Fibroblast of the aortic adventitia (primary cell): ENCODE results near the gene IL13. TPM values are rescaled to one million over a fixed set of nuclear protein-coding genes. Genes with fewer than 3 reads are reported as not detected.

ENCODE experiments used
- DNase-seq: peaks from one replicate; pipeline ENCODE4 v3.0.0-alpha.2; 2010; ENCODE audit warnings: low read depth
- H3K4me3 ChIP-seq: 2 replicates; pipeline ENCODE4 v1.5.1; 2011; ENCODE audit warnings: low read depth, mild to moderate bottlenecking, control low read depth, low read length, moderate library complexity
- total RNA-seq: library from RNA; depleted of rRNA; stranded (reverse); fragments of >200 nt; gene quantifications from 2 replicates; pipeline ENCODE4 v1.2.3, GENCODE V29; 2012; ENCODE audit warnings: low replicate concordance
- TF ChIP-seq, protein P1 (sequence below): IDR thresholded peaks from 2 replicates; pipeline ENCODE4 v1.5.1; 2011; ENCODE audit warnings: mild to moderate bottlenecking, low read length, control low read depth, inconsistent platforms; ENCODE audit not compliant: insufficient read depth

Gene IL13
- total RNA-seq, 1 donor, result not detected

DNA sequence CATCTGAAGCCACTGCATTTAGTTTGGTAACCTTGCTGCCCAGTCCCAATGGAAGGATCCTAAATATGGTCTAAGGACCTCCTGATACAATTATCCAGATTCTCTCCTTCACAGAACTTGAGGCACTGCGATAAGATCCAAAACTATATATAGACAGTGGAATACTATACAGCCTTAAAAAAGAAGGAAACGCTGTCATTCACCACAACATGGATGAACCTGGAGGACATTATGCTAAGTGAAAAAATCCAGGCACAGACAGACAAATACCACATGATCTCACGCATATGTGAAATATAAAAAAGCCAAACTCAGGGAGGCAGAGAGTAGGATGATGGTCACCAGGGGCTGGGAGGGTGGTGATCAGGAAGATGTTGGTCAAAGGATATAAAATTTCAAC lies 13.0 kb downstream of the IL13 start:
- no peak for DNase-seq
- TF ChIP-seq, protein P1, sequence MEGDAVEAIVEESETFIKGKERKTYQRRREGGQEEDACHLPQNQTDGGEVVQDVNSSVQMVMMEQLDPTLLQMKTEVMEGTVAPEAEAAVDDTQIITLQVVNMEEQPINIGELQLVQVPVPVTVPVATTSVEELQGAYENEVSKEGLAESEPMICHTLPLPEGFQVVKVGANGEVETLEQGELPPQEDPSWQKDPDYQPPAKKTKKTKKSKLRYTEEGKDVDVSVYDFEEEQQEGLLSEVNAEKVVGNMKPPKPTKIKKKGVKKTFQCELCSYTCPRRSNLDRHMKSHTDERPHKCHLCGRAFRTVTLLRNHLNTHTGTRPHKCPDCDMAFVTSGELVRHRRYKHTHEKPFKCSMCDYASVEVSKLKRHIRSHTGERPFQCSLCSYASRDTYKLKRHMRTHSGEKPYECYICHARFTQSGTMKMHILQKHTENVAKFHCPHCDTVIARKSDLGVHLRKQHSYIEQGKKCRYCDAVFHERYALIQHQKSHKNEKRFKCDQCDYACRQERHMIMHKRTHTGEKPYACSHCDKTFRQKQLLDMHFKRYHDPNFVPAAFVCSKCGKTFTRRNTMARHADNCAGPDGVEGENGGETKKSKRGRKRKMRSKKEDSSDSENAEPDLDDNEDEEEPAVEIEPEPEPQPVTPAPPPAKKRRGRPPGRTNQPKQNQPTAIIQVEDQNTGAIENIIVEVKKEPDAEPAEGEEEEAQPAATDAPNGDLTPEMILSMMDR, result no peak
- H3K4me3 ChIP-seq, result no peak overlapping the region

DNA sequence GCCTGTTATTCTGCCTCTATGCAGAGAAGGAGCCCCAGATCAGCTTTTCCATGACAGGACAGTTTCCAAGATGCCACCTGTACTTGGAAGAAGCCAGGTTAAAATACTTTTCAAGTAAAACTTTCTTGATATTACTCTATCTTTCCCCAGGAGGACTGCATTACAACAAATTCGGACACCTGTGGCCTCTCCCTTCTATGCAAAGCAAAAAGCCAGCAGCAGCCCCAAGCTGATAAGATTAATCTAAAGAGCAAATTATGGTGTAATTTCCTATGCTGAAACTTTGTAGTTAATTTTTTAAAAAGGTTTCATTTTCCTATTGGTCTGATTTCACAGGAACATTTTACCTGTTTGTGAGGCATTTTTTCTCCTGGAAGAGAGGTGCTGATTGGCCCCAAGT lies 15.5 kb downstream of the IL13 start:
- TF ChIP-seq, protein P1, result no peak
- H3K4me3 ChIP-seq, result no peak overlapping the region

DNA sequence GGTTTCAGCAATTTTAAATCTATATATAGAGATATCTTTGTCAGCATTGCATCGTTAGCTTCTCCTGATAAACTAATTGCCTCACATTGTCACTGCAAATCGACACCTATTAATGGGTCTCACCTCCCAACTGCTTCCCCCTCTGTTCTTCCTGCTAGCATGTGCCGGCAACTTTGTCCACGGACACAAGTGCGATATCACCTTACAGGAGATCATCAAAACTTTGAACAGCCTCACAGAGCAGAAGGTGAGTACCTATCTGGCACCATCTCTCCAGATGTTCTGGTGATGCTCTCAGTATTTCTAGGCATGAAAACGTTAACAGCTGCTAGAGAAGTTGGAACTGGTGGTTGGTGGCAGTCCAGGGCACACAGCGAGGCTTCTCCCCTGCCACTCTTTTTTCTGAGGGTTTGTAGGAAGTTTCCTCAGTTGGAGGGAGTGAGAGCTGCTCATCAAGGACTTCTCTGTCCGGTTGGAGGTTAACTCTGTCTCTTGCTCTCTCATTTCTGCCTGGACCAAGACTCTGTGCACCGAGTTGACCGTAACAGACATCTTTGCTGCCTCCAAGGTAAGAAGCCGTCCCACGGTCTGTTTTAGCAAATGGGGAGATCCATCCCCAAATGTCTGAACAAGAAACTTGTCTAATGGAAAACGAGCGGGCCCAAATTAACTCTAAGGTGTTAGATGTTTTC lies 16.1 kb downstream of the IL13 start, which contains the start of gene IL4:
IL4 (plus strand) TSS at position 51 of the 692 bp plus-strand sequence; CDS start at position 113, 62 bp downstream.
- no peak for DNase-seq
- TF ChIP-seq, protein P1, result no peak
- H3K4me3 ChIP-seq, result peak within 1 kb of the TSS; percentile 48

More for the DNA sequence above, 15.5 kb downstream of the IL13 start:
- DNase-seq, result no peak

DNA sequence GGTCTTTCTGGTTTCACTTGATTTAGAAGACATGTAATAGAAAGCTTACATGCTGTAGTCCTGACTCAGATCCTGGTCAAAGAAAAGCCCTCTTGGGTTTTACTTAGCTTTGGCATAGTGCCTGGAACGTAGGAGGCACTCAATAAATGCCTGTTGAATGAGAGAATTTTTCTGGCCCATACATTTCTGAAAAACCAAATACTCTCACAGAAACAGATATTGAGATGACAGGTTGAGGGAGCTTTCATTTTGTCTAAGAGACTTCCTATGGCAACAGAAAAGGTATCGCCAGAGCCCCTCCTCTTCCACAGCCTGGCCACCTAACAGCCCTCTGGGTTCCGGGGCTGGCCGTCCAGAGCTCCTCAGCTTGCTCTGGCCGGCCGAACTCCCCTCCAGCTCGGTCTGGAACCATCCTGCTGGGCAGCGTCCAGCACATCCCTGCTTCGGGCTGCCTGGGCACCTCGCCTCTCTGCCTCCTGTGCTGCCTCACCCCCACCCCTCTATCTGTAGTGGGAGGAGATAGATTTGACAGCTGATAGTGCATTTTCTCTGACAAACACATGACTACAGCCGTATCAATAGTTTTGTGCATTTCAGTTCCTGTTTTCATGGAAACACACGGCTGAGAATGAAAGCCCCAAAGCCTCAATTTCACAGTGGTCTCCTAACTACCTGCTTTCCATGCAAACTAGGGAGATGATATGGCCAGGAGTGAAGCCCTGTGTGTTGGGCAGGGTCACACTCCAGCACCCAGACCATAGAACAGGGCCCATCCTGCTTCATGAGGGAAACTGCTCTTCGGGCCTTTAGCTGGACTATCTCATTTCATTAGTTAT lies 16.9 kb downstream of the IL13 start:
- peak; percentile 97 for DNase-seq
- peak overlapping the region; percentile 48 for H3K4me3 ChIP-seq
- TF ChIP-seq, protein P1, result no peak

DNA sequence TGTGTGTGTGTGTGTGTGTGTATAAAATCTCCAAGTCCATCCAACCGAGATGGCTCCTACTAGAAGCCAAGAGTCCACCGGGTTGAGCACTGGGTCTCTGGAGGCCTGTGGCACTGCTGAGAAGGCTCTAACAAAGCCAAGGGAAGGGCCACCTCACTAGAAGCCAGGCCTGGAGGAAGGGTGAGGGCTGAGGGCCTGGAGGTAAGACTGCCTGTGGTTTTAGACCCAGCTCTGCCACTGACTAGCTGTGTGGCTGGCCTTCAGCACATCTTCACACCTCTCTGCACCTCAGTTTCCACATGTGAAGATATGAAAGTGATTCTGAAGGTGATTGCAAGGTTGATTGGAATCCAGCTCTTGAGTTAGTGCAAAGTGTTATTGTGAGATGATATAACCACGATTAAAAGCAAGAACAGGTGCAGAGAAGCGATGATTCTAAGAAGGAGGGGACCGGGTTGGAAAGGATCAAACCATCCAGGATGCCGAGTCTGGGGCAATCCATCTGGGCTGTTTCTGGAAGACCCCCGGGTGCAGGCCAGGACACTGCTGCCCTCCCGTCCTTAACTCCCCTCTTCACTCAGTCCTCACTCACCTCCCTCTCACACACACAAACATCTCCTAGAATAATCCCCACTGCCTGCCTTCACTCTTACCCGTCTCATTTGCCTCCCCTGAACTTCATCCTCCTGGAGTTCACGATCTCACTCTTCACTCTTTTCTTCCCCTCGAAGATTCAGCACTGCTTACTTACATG lies 18.1 kb downstream of the IL13 start:
- H3K4me3 ChIP-seq, result no peak overlapping the region
- TF ChIP-seq, protein P1, result no peak
- DNase-seq, result no peak

DNA sequence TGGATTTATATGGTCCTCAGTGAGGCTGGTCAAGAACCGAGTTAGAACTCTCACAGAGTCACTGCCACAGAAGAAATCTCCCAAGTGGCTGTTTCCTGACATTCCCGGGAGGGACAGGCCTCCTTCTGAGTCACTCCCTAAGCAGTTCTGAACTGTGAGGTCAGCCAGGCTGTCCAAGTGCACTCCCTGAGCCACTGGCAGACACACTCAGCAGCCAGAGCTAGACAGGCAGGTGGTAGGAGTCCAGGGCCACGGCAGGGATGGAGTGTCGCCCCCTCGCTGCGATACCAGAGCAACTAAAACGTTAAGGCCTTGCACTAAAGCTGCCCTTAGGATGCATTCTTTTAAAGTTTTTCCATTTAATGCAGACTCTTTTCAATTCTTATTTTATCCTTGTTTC lies 19.2 kb downstream of the IL13 start:
- H3K4me3 ChIP-seq, result no peak overlapping the region
- peak; percentile 80 for DNase-seq

More for the DNA sequence above, 19.2 kb downstream of the IL13 start:
- TF ChIP-seq, protein P1, result peak; percentile 52
